H1 (cell line): ENCODE measurements around the gene CDYL. TPM values are rescaled to one million over a fixed set of nuclear protein-coding genes. Genes with fewer than 3 reads are reported as not detected.

Experiments used
- CTCF ChIA-PET: fragments of 300-600 bp; sonication (Branson Sonifier 250); formaldehyde crosslinking; loops from one replicate; lab custom pipeline; 2021; ENCODE audit not compliant: partially characterized antibody; lab: Charles Lee
- POLR2A ChIA-PET: fragments of 300-600 bp; sonication (Branson Sonifier 250); formaldehyde crosslinking; loops from one replicate; lab custom pipeline; 2021; ENCODE audit warnings: inconsistent platforms; ENCODE audit not compliant: partially characterized antibody; lab: Charles Lee
- DNase-seq, 2 experiments: peaks; one replicate each; pipeline versions ENCODE4 v3.0.0 to v3.0.0-alpha.2; 2010 to 2022; ENCODE audit warnings: low spot score in 2 of 2, low read depth in 1 of 2, mixed read lengths in 1 of 2
- FAIRE-seq: peaks from 2 replicates; lab custom pipeline; 2011; peaks lifted over from hg19 to GRCh38; lab: Jason Lieb, UNC
- H2AFZ ChIP-seq: 2 replicates; pipeline ENCODE4 v1.8.1; 2012; ENCODE audit warnings: low read length, inconsistent platforms
- H2AK5ac ChIP-seq: 2 replicates; pipeline ENCODE4 v1.6.1; 2013; ENCODE audit warnings: low read depth, low read length
- H2BK120ac ChIP-seq: replicated peaks from 2 replicates; pipeline ENCODE3; 2013; ENCODE audit warnings: low read depth, low read length, inconsistent platforms
- H2BK12ac ChIP-seq: 2 replicates; pipeline ENCODE4 v1.6.1; 2013; ENCODE audit warnings: low read depth, low read length
- H2BK15ac ChIP-seq: 2 replicates; pipeline ENCODE4 v1.6.1; 2013; ENCODE audit warnings: low read length
- H2BK20ac ChIP-seq: 2 replicates; pipeline ENCODE4 v1.6.1; 2013; ENCODE audit warnings: low read length
- H2BK5ac ChIP-seq: 2 replicates; pipeline ENCODE4 v1.6.1; 2013; ENCODE audit warnings: low read depth, low read length
- H3K14ac ChIP-seq: 2 replicates; pipeline ENCODE4 v1.6.1; 2013; ENCODE audit warnings: inconsistent platforms; ENCODE audit not compliant: insufficient read length
- H3K18ac ChIP-seq: 2 replicates; pipeline ENCODE4 v1.6.1; 2013; ENCODE audit warnings: low read length; ENCODE audit errors: extremely low read depth
- H3K23ac ChIP-seq: 2 replicates; pipeline ENCODE4 v1.6.1; 2013; ENCODE audit warnings: inconsistent platforms; ENCODE audit not compliant: insufficient read length
- H3K23me2 ChIP-seq: 2 replicates; pipeline ENCODE4 v1.6.1; 2013; ENCODE audit warnings: low read depth, low read length
- H3K27ac ChIP-seq: 2 replicates; pipeline ENCODE4 v1.6.1; 2011; ENCODE audit warnings: low read depth, low read length, inconsistent platforms
- H3K27me3 ChIP-seq, 4 experiments: replicated peaks in 1 of 4; 1 replicate in 1 of 4; 2 replicates in 3 of 4; pipeline versions ENCODE4 v1.6.1 to v1.8.1; 2011 to 2013; ENCODE audit warnings: low read length in 3 of 4, mild to moderate bottlenecking in 3 of 4, inconsistent platforms in 2 of 4, mixed read lengths in 2 of 4, moderate library complexity in 1 of 4; ENCODE audit not compliant: control insufficient read depth in 3 of 4, insufficient read depth in 3 of 4; ENCODE audit errors: extremely low read depth in 1 of 4
- H3K36me3 ChIP-seq, 4 experiments: 2 replicates each; pipeline versions ENCODE4 v1.6.1 to v1.8.1; 2011 to 2013; ENCODE audit warnings: mild to moderate bottlenecking in 4 of 4, low read length in 3 of 4, moderate library complexity in 2 of 4, control low read depth in 1 of 4, inconsistent platforms in 1 of 4; ENCODE audit not compliant: insufficient read depth in 4 of 4, control insufficient read depth in 2 of 4
- H3K4ac ChIP-seq: replicated peaks from 2 replicates; pipeline ENCODE3; 2013; ENCODE audit warnings: low read length, low read depth, mixed read lengths, inconsistent platforms; ENCODE audit not compliant: insufficient read length
- H3K4me1 ChIP-seq, 4 experiments: replicated peaks in 1 of 4; 1 replicate in 1 of 4; 2 replicates in 3 of 4; pipeline versions ENCODE4 v1.6.1 to v1.8.1; 2011 to 2013; ENCODE audit warnings: low read length in 3 of 4, inconsistent platforms in 2 of 4, mixed read lengths in 1 of 4; ENCODE audit not compliant: insufficient read depth in 4 of 4, control insufficient read depth in 3 of 4
- H3K4me2 ChIP-seq, 2 experiments: 2 replicates each; pipeline versions ENCODE4 v1.6.1 to v1.8.1; 2011 to 2013; ENCODE audit warnings: low read depth in 2 of 2, low read length in 2 of 2, control low read depth in 1 of 2, inconsistent platforms in 1 of 2, mild to moderate bottlenecking in 1 of 2; ENCODE audit not compliant: insufficient read depth in 1 of 2
- H3K4me3 ChIP-seq, 4 experiments: fragments of 200-600, 300-600 bp in 1 of 4; sonication (generic), shearing (Covaris generic), sonication (Bioruptor Twin) in 1 of 4; 2 replicates each; pipeline versions ENCODE4 v1.5.1 to v1.8.1; 2011 to 2016; ENCODE audit warnings: low read length in 4 of 4, low read depth in 3 of 4, control low read depth in 2 of 4, inconsistent platforms in 2 of 4, mild to moderate bottlenecking in 2 of 4, mixed read lengths in 1 of 4, moderate library complexity in 1 of 4; ENCODE audit not compliant: insufficient read depth in 2 of 4; ENCODE audit errors: extremely low read depth in 1 of 4
- H3K56ac ChIP-seq: replicated peaks from 2 replicates; pipeline ENCODE3; 2013; ENCODE audit warnings: low read depth, mild to moderate bottlenecking, mixed read lengths, low read length, inconsistent platforms; ENCODE audit not compliant: insufficient read length
- H3K79me1 ChIP-seq: 2 replicates; pipeline ENCODE4 v1.6.1; 2013; ENCODE audit warnings: low read depth, low read length, control low read depth
- H3K79me2 ChIP-seq, 2 experiments: 2 replicates each; pipeline versions ENCODE4 v1.6.1 to v1.8.1; 2012 to 2013; ENCODE audit warnings: low read length in 2 of 2, mild to moderate bottlenecking in 2 of 2, inconsistent platforms in 1 of 2; ENCODE audit not compliant: insufficient read depth in 2 of 2, control insufficient read depth in 1 of 2
- H3K9ac ChIP-seq, 4 experiments: replicated peaks in 1 of 4; 1 replicate in 1 of 4; 2 replicates in 3 of 4; pipeline versions ENCODE4 v1.6.1 to v1.8.1; 2011 to 2013; ENCODE audit warnings: low read depth in 3 of 4, low read length in 3 of 4, control low read depth in 2 of 4, mild to moderate bottlenecking in 2 of 4, moderate library complexity in 2 of 4, inconsistent platforms in 1 of 4; ENCODE audit errors: extremely low read depth in 1 of 4
- H3K9me3 ChIP-seq, 2 experiments: 2 replicates each; pipeline versions ENCODE4 v1.6.1 to v1.8.1; 2012 to 2013; ENCODE audit warnings: mild to moderate bottlenecking in 2 of 2, moderate library complexity in 2 of 2, control low read depth in 1 of 2, inconsistent platforms in 1 of 2, low read depth in 1 of 2, low read length in 1 of 2, mixed read lengths in 1 of 2; ENCODE audit not compliant: insufficient read depth in 2 of 2
- H4K20me1 ChIP-seq, 2 experiments: replicated peaks in 1 of 2; 2 replicates each; pipeline versions ENCODE3 to v1.8.1; 2011 to 2013; ENCODE audit warnings: inconsistent platforms in 2 of 2, low read length in 2 of 2, mild to moderate bottlenecking in 1 of 2; ENCODE audit not compliant: insufficient read depth in 2 of 2, control insufficient read depth in 1 of 2
- H4K5ac ChIP-seq: 2 replicates; pipeline ENCODE4 v1.6.1; 2013; ENCODE audit warnings: low read length, low read depth, mixed read lengths, inconsistent platforms; ENCODE audit not compliant: insufficient read length
- H4K8ac ChIP-seq: 2 replicates; pipeline ENCODE4 v1.8.0; 2013; ENCODE audit warnings: mild to moderate bottlenecking, moderate library complexity, low read length, inconsistent platforms; ENCODE audit not compliant: insufficient read depth; ENCODE audit errors: extremely low read depth
- H4K91ac ChIP-seq: replicated peaks from 2 replicates; pipeline ENCODE3; 2013; ENCODE audit warnings: low read length, mixed read lengths, inconsistent platforms; ENCODE audit not compliant: insufficient read length
- BRCA1 ChIP-seq: IDR thresholded peaks from 2 replicates; pipeline ENCODE4 v1.6.1; 2012; ENCODE audit warnings: low read depth, low read length, improper control_type of control experiment
- CBX5 ChIP-seq: fragments of 300-800, 300-1000 bp; sonication (generic); IDR thresholded peaks from 2 replicates; pipeline ENCODE4 v1.7.1; 2016; ENCODE audit warnings: antibody characterized with exemption, low read length, low read depth
- CEBPB ChIP-seq: IDR thresholded peaks from 2 replicates; pipeline ENCODE4 v1.6.1; 2012; ENCODE audit warnings: low read depth, low read length
- JUN ChIP-seq: IDR thresholded peaks from 2 replicates; pipeline ENCODE4 v1.6.1; 2011; ENCODE audit warnings: low read depth, mild to moderate bottlenecking, improper control_type of control experiment, low read length
- PHF8 ChIP-seq: fragments of 200-600 bp; sonication (generic); conservative IDR thresholded peaks from 2 replicates; pipeline ENCODE4 v1.7.1; 2012; ENCODE audit warnings: low read depth, mild to moderate bottlenecking, inconsistent platforms, low read length, moderate library complexity
- TAF1 ChIP-seq: IDR thresholded peaks from 2 replicates; pipeline ENCODE4 v1.6.1; 2011; ENCODE audit warnings: mild to moderate bottlenecking, low read depth, low read length
- WGBS, 2 experiments: shearing (Covaris generic) in 1 of 2; methylation state at CpG; one replicate each; pipeline versions ENCODE4 v1.1.6 to v1.1.7; 2013 to 2015; ENCODE audit warnings: low lambda C conversion rate in 2 of 2, mixed read lengths in 2 of 2, inconsistent platforms in 1 of 2, low coverage in 1 of 2, missing lambda C conversion rate in 1 of 2; ENCODE audit not compliant: insufficient replicate concordance in 2 of 2, insufficient coverage in 1 of 2, insufficient read length in 1 of 2; ENCODE audit errors: extremely low coverage in 1 of 2, missing lambda C conversion rate in 1 of 2; 5-methylcytosine and 5-hydroxymethylcytosine counted together
- polyA plus RNA-seq, 7 experiments: library from polyadenylated mRNA; depleted of rRNA in 3 of 7; stranded (reverse) in 5 of 7; unstranded in 2 of 7; fragments of >200 nt in 5 of 7; fragments of 200-250 nt in 2 of 7; gene quantifications; 1 replicate in 5 of 7; 2 replicates in 1 of 7; 4 replicates in 1 of 7; pipeline versions ENCODE4 v1.2.1 to v1.2.3, GENCODE V29; 2011 to 2013; ENCODE audit warnings: missing spikeins in 2 of 7, mixed read lengths in 2 of 7
- total RNA-seq: library from RNA; stranded (reverse); fragmentation: NEBNext Ultra II Directional; extraction: Animal tissue kit (Norgen Biotek cat#: 25700); gene quantifications from 2 replicates; pipeline ENCODE4 v1.2.1, GENCODE V29; 2021
- TF ChIP-seq, protein P1 (sequence below): IDR thresholded peaks from 2 replicates; pipeline ENCODE4 v1.6.1; 2012; ENCODE audit warnings: inconsistent platforms
- TF ChIP-seq, protein P2 (sequence below): IDR thresholded peaks from 2 replicates; pipeline ENCODE4 v1.6.1; 2011; ENCODE audit warnings: low read length, improper control_type of control experiment

Gene CDYL
- total and polyA plus RNA-seq, 2 of the 8 experiments (the other 6 are each of a cell fraction or from before 2014, with no cell fraction given): 56.4 to 119 TPM

DNA sequence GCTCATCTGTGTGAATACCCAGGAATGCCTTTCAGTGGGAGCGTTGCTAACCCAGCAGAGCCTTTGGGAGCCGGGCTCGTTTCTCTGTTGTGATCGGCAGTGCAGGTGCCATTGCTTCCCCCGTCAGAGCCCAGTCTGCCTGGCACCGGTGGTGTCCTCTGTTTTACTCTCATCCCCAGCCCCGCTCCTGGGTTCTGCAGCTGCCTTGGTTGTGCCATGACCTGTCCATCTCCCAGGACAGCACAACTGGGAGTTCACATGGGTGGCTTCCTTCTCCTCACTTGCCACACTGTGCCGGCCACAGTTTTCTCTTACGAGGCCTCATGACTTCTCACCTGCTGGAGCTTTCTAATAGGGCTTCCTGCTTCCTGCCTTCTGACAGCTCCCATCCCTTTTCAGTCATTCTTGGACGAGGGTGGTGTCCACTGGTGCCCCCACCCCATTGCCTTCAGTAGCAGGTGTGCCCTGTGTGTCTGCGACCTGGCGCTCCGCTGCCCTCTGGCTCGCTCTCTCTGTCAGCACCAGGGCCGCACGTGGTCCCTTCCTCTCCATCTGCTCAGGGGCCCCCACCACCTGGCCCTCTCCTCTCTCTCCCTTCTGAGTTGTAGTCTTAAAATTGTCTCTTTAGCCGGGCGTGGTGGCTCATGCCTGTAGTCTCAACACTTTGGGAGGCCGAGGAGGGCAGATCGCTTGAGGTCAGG lies 116.7 kb downstream of the CDYL start:
- H2AFZ ChIP-seq: no peak overlapping the region
- H2BK5ac ChIP-seq: no peak overlapping the region
- peaks cover 0 to 4% (median 1%) of the 10 kb centered on the region in 4 experiments; a peak in 3 of 7 replicates for H3K4me1 ChIP-seq
- peaks cover 0 to 35% (median 14%) of the 10 kb centered on the region in 4 experiments; a peak in 6 of 8 replicates for H3K36me3 ChIP-seq
- H2BK15ac ChIP-seq: no peak overlapping the region
- no peak overlapping the region for H3K14ac ChIP-seq
- no peak overlapping the region for H2BK120ac ChIP-seq
- H3K23me2 ChIP-seq: no peaks in the 10 kb centered on the region
- no peak overlapping the region for H4K91ac ChIP-seq
- POLR2A ChIA-PET: interaction anchor here (1.6 kb wide), 1 partner anchor 16 kb away, joined by 3 read pairs; no protein-coding TSS in a partner anchor
- no peak overlapping the region for H2AK5ac ChIP-seq
- TF ChIP-seq, protein P1, sequence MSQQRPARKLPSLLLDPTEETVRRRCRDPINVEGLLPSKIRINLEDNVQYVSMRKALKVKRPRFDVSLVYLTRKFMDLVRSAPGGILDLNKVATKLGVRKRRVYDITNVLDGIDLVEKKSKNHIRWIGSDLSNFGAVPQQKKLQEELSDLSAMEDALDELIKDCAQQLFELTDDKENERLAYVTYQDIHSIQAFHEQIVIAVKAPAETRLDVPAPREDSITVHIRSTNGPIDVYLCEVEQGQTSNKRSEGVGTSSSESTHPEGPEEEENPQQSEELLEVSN: no peak
- TF ChIP-seq PHF8: no peak
- TF ChIP-seq CBX5: no peak
- TF ChIP-seq, protein P2, sequence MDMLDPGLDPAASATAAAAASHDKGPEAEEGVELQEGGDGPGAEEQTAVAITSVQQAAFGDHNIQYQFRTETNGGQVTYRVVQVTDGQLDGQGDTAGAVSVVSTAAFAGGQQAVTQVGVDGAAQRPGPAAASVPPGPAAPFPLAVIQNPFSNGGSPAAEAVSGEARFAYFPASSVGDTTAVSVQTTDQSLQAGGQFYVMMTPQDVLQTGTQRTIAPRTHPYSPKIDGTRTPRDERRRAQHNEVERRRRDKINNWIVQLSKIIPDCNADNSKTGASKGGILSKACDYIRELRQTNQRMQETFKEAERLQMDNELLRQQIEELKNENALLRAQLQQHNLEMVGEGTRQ: no peak
- no peak for TF ChIP-seq TAF1
- no peak for TF ChIP-seq JUN
- no peak for TF ChIP-seq CEBPB
- TF ChIP-seq BRCA1: no peak
- FAIRE-seq (no peak), DNase-seq (no peak)
- no peak overlapping the region for H4K5ac ChIP-seq
- no peak overlapping the region for H3K18ac ChIP-seq
- 91% methylated on average over 18 of the region's 20 CpGs; no CpG with 5 or more reads in 1 of the 2 experiments for WGBS, 2 experiments
- H3K27me3 ChIP-seq: no peaks in the 10 kb centered on the region
- H3K4ac ChIP-seq: no peak overlapping the region
- no peak overlapping the region for H2BK12ac ChIP-seq
- CTCF ChIA-PET: interaction anchor here (0.9 to 1.4 kb wide), 4 partner anchors 8 to 103 kb away, joined by 3 read pairs; no protein-coding TSS in a partner anchor
- H3K9ac ChIP-seq: no peak overlapping the region
- H4K20me1 ChIP-seq: peaks cover 28 to 42% of the 10 kb centered on the region in 2 experiments
- no peak overlapping the region for H4K8ac ChIP-seq
- peaks cover 0 to 82% of the 10 kb centered on the region in 2 experiments for H3K79me2 ChIP-seq
- peaks cover 17% of the 10 kb centered on the region for H3K79me1 ChIP-seq
- H3K27ac ChIP-seq: no peak overlapping the region
- H3K4me2 ChIP-seq: no peak overlapping the region
- no peak overlapping the region for H3K4me3 ChIP-seq
- H2BK20ac ChIP-seq: no peak overlapping the region
- no peaks in the 10 kb centered on the region for H3K9me3 ChIP-seq
- no peak overlapping the region for H3K56ac ChIP-seq
- H3K23ac ChIP-seq: no peak overlapping the region
